GM18873 (cell line): Measurements from ENCODE around the gene KIFC3.
"Not testable (repeated sequence)": the region's sequence is repeated elsewhere in the genome, so short reads cannot be mapped to it uniquely, and the experiment has no call there.

Source experiments
- ATAC-seq: cut with Tn5 transposase; IDR thresholded peaks from one replicate; pipeline ENCODE4 v1.9.1; 2021; ENCODE audit warnings: mild to moderate bottlenecking, moderate library complexity, moderate number of reproducible peaks; ENCODE audit not compliant: unreplicated experiment, low FRiP score

The KIFC3 gene

DNA sequence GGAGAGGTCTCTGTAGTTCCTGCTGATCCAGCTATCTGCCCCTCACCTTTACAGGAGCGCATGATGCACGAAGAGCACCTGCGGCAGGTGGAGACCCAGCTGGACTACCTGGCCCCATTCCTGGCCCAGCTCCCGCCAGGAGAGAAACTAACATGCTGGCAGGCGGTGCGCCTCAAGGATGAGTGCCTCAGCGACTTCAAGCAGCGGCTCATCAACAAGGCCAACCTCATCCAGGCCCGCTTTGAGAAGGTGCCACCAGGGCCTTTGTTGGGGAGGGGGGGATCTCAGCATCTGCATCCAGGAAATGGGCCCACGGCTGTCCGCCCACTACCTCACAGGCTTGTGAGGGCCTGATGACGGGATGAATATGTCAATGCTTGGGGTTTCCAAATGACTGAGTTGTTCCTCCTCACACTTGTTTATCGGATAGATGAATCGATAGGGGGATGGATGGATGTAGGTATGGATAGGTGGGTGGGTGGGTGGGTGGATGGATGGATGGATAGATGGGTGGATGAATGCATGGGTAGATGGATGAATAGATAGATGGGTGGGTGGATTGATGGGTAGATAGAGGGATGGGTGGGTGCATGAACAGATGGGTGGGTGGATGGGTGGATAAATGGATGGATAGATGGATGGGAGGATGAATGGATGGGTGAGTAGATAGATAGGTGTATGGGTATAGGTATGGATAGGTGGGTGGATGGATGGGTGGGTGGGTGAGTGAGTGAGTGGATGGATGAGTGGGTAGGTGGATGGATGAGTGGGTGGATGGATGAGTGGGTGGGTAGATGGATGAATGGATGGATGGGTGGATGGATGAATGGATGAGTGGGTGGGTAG, 73.7 kb downstream of the KIFC3 start:
- no peak for ATAC-seq

DNA sequence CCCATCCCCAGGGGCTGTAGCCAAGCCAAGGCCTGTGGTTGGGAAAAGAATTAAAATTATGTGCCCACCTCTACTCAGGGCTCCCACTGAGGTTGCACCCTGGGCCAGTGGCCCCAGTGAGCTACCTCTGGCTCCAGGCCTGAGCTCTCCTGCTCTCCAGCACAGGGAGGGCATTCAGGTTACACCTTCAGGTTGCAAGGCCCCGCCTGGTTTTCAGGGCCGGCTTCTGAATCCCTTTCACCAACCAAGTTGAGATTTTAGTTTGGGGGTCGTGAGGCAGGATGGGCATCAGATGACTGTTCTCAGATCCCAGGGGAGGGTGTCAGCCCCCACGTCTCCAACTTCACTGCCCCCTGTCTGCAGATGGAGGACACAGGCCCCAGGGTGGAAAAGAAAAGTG, 74.7 kb downstream of the KIFC3 start:
- ATAC-seq, result no peak

DNA sequence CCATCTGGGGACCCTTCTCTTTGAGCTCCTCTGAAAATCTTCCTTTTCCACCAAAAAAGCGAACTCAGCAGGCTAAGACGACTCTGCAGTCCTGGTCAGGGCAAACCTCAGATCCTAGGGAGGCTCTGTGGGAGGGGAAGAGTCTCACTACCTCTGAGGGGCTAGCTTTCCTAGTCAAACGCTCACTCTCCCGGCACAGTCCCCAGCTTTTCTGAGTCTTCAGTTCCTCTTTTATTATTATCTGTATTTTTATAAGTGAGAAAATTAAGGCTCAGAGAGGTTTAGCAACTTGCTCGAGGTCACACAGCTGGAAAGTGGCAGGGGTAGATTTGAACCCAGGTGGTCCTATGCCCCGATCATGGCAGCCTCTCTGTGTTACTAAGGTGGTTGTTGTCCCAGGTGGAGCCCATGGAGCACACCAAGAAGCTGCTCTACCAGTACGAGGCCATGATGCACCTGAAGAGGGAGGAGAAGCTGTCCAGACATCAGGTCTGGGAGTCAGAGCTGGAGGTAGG, 75.8 kb downstream of the KIFC3 start:
- ATAC-seq, result no peak

DNA sequence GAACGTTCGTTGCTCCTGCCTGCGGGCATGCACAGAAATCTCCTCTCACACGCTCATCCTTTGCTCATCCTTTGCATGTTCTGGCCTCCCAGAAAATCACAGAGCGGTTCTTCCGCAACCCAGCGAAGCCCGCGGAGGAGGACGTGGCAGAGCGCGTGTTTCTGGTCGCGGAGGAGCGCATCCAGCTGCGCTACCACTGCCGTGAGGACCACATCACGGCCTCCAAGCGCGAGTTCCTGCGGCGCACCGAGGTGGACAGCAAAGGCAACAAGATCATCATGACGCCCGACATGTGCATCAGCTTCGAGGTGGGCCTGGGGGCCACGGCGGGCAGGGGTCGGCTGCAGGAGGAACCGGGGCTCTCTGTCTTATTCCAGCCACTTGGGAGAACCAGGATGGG, 76.3 kb downstream of the KIFC3 start:
- ATAC-seq, result no peak

DNA sequence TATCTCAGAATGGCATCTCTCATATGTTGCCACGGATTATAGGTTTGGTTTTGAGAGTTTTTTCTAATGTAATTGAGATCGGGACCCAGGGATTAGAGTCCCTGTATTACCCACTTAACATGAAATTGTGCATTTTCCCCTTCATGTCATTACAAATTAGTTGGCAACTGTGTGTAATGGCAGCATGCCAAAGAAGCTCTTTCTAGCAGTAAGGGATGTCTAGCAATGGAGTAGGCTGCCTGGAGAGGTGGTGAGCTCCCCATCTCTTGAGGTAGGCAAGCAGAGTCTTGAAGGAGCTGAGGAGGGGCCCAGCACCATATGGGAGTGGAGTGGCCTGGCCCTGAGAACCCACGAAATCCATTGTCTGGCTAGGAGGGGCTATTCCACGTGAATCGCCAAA, 76.7 kb downstream of the KIFC3 start:
- no peak for ATAC-seq

DNA sequence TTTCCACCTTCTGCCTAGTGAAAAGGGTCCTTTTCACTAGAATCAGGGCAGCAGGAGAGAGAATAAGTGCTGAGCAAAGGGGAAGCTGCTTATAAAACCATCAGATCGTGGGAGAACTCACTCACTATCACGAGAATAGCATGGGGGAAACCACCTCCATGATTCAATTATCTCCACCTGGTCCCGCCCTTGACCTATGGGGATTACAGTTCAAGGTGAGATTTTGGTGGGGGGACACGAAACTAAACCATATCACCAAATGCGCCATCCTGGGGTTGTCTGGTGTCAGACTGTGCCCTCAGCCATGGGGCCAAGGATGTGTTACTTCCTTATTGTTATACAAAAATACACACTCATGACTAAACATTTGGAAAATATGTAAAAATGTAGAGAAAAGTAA, 77.1 kb downstream of the KIFC3 start:
- no peak for ATAC-seq

DNA sequence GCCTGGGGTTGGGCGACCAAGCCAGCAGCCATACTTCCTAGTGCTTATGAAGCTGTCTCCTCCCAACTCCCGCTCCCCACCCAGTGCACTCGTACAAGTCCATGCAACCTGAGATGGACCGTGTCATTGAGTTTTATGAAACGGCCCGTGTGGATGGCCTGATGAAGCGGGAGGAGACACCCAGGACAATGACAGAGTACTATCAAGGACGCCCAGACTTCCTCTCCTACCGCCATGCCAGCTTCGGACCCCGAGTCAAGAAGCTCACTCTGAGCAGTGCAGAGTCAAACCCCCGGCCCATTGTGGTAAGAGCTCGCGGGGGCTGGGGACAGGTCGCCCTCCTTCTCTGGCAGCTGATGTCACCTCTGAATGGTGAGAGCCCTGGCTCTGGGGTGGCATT, 77.8 kb downstream of the KIFC3 start:
- ATAC-seq, result no peak

DNA sequence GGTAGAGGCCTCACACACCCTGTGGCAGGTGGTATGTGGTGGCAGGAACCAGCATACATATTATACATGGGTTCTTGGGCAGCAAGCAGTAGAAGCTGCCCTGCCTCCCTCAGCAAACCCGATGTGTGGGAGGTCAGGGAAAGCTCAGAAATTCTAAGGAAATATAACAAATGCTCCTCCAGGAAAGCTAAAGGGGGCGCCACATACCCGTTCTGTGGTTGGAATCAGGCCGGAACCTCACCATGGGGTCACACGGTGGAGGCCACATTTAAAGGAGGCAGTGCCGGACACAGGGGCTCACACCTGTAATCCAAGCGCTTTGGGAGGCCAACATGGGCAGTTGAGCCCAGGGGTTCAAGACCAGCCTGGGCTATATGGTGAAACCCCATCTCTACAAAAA, 79.1 kb downstream of the KIFC3 start:
- ATAC-seq, result no peak

DNA sequence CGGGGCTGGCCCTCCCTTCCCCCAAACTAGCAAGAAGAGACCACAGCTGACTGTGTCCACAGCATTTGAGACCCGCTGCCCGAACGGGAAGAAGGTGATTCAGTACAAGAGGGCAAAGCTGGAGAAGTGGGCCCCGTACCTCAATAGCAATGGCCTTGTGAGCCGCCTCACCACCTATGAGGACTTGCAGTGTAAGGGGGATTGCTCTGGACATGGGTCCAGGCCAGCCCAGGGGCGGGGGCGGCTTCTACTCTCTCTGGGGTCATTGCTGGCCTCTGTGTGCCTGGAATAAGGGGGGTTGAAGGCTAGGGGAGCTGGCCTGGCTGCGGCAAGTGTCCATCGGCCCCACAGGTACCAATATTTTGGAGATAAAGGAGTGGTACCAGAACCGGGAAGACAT, 79.6 kb downstream of the KIFC3 start:
- ATAC-seq, result no peak

DNA sequence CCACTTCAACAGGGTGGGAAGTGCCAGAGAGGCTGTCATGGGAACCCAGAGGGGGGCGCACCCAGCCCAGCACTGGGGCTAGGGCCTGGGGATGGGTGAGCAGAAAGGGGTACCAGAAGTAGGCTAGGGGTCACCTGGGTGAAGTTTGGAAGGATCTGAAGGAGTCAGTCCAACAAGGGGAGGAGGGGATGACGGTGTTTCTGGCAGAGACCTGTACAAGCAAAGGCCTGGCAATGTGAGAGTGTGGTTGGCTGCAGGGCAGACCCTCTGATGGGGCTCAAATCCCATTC, 80.1 kb downstream of the KIFC3 start:
- no peak for ATAC-seq

DNA sequence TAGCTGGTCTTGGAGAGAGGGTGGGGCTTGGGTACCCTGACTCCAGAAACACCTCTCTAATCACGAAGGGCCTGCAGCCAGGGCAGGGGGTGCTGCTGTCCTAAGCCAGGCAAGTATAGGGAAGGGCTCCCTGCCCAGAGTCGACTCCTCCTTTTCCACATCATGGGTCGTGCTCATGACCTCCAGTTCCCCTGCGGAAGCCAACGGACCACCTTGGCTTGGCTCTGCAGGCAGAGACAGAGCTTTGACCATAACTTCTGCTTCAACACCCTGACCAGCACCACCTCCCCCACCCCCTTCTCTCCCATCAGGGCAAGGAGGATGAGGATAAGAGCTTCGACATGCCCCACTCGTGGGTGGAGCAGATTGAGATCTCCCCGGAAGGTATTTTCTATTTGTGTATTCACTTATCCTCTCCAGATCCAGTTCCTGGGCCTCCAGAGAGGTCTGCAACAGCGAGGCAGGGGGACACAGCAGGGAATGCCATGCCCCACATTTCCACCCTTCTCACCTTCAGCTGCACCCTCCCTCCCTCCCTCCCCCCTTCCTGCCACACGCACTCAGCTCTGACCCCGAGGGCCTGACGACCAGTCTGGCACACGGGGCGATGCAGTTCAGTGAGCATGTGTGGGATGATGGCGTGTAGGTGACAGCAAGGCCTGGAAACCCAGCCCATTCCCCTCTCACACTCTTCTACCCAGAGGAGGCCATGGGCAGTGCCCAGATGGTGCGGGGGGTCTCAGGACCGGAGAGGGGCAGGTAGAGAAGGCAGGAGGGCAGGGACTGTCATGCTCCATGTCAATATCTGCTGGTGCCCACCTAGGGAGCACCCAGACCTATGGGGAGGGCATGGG, 80.7 kb downstream of the KIFC3 start:
- ATAC-seq, result no peak

DNA sequence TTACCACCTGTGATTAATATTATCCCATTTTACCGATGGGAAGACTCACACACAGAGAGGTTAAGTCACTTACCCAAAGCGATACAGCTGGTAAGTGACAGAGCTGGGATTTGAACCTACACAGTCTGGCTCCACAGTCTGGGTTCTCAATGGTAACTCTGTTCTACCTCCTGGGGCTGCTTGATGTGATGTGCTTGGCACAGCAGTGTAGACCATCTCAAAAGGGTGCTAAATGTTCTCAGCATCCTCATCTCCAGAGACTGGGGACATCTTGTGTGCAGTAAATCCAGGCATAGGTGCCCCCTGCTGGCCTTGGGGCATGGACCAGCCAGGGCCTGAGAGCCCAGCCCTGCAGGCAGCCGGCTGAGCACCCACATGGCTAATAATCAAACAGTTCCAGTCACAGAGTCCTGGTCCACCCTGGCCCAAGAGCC, 82.1 kb downstream of the KIFC3 start:
- ATAC-seq, result no peak

DNA sequence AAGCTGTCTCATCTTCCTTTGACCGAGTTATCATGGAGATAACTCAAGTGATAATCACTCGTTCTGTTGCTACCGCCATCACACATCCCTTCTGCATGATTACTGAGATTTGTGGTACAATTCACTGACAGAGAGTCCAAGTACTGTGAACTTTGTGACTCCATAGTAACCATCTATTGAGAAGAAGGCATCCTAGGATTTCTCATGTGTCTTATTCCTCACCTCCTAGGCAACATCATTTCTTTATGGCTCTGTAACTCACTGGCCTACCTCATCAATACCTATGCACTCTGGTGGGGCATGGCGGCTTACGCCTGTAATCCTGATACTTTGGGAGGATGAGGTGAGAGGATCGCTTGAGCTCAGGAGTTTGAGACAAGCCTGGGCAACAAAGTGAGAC, 88.2 kb downstream of the KIFC3 start:
- no peak for ATAC-seq

DNA sequence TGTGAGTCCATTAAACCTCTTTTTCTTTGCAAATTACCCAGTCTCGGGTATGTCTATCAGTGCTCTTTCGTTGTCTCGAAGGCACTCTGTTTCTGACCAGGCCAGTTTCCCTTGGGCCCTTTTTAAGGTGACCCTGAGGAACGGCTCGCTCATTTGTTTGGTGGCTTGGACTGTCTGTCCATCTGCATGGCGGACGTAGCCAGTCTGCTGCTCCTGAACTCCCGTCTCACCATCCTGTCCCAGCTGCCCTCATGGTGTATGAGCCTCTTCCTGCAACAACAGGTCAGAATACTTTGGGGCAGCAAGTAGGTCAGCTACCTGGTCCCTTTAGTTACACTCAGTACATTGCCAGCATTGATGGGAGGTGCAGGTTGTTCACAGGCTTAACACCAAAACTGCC, 88.7 kb downstream of the KIFC3 start:
- no peak for ATAC-seq

DNA sequence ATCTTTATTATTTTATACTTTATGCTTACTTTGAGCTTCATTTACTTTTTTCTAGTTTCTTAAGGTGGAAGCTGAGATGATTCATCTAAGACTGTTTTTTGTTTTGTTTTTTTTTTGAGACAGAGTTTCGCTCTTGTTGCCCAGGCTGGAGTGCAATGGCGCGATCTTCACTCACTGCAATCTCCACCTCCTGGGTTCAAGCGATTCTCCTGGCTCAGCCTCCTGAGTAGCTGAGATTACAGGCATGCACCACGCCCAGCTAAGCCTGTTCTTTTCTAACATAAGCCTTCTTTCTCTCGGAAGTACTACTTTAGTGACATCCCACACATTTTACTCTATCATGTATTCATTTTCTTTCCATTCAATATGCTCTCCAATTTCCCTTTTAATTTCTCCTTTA, 89.7 kb downstream of the KIFC3 start:
- not testable (repeated sequence) for ATAC-seq

DNA sequence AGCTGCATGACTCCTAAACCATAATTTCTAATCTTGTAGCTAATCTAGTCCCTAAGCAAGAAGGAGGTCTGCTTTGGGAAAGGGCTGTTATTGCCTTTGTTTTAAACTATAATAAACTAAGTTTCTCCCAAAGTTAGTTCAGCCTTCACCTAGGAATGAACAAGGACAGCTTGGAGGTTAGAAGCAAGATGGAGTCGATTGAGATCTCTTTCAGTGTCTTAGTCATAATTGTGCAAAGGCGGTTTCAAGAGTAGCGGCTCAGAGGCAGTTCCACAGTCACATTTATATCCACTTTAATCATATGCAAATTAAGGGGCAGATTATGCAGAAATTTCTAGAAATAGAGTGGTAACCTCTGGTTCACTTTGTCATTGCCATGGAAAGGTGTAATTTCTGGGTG, 90.3 kb downstream of the KIFC3 start:
- ATAC-seq, result no peak

DNA sequence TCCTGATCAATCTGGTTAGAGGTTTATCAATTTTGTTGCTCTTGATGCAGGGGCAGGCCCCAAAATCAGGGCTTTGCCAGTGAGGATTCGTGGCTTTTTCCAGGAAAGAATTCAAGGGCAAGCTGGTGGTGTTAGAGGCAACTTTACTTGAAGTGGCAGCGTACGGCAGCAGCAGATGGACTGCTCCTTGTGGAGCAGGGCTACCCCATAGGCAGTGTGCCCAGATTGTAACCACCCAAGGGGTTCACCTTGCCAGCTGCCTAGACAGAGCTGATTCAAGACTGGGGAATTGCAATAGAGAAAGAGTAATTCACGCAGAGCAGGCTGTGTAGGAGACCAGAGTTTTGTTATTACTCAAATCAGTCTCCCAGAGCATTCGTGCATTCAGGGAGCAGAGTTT, 90.9 kb downstream of the KIFC3 start:
- ATAC-seq, result no peak

DNA sequence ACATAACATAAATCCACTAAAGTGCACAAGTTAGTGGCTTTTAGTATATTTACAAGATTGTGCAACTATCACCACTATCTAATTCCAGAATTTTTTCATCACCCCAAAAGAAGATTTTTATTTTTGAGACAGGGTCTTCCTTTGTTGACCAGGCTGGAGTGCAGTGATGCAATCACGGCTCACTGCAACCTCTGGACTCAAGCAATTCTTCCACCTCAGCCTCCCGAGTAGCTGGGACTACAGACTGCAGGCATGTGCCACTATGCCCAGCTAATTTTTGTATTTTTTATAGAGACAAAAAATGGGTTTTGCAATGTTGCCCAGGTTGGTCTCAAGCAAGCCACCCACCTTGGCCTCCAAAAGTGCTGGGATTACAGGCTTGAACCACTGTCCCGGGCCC, 92.6 kb downstream of the KIFC3 start:
- no peak for ATAC-seq
